Left ventricle myocardium superior (tissue), 1 donor: ENCODE measurements around the gene CD2BP2. TPM values are rescaled to one million over a fixed set of nuclear protein-coding genes. Genes with fewer than 3 reads are reported as not detected.
A peak's percentile ranks its signal among the peaks of the same experiment; 100 is the strongest.
"Not testable (repeated sequence)": the region's sequence is repeated elsewhere in the genome, so short reads cannot be mapped to it uniquely, and the experiment has no call there.

Experiments
- ATAC-seq: fragments of 200-7000 bp; cut with Tn5 transposase; one replicate; pipeline ENCODE4 v1.9.1; 2020; ENCODE audit warnings: mild to moderate bottlenecking, moderate library complexity
- DNase-seq: peaks from one replicate; pipeline ENCODE4 v3.0.0-alpha.2; 2020
- intact Hi-C: fragments of 100-400 bp; cut with micrococcal nuclease; formaldehyde crosslinking; loops from one replicate; pipeline ENCODE4 v1.11.0; 2022
- long read RNA-seq: library from polyadenylated mRNA; unstranded; transcript quantifications from one replicate; pipeline ENCODE4 v2.0.0, GENCODE V29; 2021
- total RNA-seq: library from RNA; stranded (reverse); fragmentation: NEBNext Ultra II Directional; extraction: Animal tissue kit (Norgen Biotek cat#: 25700); gene quantifications from one replicate; pipeline ENCODE4 v1.2.1, GENCODE V29; 2021
- donor health status: DM: no; HTN: yes; CAD: no; lungs with severe emphysema.

Gene CD2BP2
- total RNA-seq: 29.3 TPM
- long read RNA-seq, transcript CD2BP2-201 (7 exons, 3,421 nt): major isoform, 52 of 82 reads
- long read RNA-seq, partial matches to known transcripts: 10 of 82 reads
- long read RNA-seq, other reads (novel, unspliced or antisense): 19 of 82 reads

DNA sequence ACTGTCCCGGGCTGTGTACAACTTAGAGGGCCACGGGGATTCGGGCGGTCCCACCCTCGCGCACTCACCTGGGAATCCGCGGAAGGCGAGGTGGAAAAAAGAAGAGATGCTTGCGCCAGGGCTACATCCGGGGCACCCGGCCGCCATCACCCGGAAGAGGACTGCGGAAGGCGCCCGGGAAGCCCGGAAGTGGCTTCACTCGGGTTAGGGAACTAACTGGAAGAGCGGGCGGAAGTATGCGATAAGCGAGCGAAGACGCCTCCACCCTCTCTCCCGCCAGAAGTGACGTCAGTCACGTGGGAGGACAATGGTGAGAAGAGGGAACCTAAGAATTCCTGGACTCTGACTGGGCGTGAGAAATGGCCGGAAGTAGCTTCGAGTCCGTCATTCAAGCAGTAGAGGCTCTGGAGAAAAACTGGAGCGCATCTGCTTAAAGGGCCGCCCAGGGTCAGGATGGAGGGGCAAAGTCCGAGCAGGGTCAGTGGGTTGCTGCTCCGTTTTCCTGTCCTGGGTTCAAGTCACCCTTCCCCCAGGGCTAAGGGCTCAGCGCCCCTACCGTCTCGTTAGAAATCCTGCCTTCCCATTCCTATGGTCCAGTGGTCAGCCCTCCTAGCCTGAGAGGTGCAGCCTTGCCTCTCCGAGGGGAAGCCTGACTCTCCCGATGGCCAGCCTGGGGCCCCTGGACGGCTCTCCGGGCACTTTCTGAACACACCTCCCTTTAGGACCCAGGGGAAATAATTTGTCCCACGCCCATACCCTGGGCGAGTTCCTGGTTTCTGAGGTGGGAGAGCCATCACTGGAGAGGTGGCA is at the start of gene CD2BP2:
Gene CD2BP2 (minus strand): TSS at position 165 of the 810 bp plus-strand sequence. CDS start 627 bp downstream, outside the sequence.
- peak; percentile 95 for DNase-seq
- peak; percentile 90 for ATAC-seq
- intact Hi-C loops: no loop called here

DNA sequence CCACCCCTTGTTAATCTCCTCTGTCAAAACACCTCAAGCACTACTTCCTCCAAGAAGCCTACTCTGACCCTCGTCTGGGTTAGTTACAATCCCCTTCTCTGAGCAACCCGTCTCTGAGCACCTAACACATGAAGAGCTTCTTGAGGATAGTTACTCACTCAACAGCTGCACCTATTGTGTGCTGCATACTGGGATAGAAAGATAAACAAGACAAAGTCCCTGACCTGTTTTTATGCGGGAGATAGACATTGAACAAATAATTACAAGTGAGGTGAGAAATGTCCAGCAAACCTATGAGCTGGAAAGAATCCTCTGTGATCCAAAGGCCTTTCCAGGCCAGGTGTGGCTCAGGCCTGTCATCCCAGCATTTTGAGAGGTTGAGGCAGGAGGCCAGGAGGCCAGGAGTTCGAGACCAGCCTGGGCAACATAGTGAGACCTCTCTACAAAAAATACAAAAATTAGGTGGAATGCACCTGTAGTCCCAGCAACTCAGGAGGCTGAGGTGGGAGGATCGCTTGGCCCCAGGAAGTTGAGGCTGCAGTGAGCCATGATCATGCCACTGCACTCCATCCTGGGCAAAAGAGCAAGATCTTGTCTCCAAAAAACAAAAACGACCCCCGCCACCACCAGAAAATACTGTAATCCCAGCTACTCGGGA is 46.8 kb upstream of the CD2BP2 start:
- ATAC-seq: no peak
- intact Hi-C loops: no loop called here
- DNase-seq: no peak

- DNase-seq (no peak), ATAC-seq (no peak)
- intact Hi-C loops: no loop called here
These were observed 44.5 kb upstream of the CD2BP2 start for GRCh38 chr16:30399435-30400186.

DNA sequence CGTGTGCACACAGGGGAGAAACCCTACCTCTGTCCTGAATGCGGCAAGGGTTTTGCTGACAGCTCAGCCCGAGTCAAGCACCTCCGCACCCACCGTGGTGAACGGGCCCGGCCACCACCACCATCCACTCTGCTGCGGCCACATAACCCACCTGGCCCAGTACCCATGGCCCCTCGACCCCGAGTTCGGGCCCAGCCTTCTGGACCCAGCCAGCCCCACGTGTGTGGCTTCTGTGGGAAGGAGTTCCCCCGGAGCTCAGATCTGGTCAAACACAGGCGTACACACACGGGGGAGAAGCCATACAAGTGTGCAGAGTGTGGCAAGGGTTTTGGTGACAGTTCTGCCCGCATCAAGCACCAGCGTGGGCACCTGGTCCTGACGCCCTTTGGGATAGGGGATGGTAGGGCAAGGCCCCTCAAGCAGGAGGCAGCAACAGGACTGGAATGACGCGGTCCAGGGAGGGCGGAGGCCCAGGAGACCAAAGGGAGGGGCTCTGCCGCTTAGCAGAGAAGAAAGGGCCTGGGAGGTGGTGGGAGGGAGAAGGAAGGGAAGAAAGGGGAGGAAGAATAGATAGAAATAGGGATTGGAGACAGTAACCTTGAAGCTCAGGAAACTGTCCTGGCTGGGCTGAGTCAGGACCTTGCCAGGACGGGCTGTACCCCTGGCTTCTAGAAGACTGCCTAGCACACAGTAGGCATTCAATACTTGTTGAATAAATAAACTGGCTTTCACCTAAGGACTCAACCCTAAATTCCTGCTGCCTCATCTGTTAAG is 43.7 kb upstream of the CD2BP2 start:
- DNase-seq (no peak), ATAC-seq (no peak)
- intact Hi-C loops: no loop called here

GRCh38 chr16:30397776-30398660 is 42.9 kb upstream of the CD2BP2 start:
- ATAC-seq (no peak), DNase-seq (no peak)
- intact Hi-C loops: no loop called here

DNA sequence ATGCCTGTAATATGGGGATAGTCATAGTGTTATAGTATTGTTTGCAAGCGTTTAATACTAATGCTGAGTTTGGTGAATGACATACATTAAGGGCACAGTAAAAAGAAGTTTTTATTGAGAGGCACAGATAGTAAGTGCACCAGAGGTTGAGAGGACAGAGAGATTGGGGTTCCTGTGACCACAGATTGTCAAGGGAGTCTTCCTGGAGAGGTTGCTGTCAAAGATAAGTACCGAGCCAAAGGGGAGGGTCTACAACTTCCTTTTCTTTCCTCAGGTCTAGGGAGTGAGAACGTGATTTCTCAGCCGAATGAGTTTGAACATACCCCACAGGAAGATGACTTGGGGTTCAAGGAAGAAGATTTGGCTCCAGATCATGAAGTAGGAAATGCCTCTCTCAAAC is 41.9 kb upstream of the CD2BP2 start:
- ATAC-seq (no peak), DNase-seq (no peak)

GRCh38 chr16:30396627-30397026 is 41.5 kb upstream of the CD2BP2 start:
- ATAC-seq, intact Hi-C loops, DNase-seq: not testable (repeated sequence)

More for the DNA sequence above, 41.9 kb upstream of the CD2BP2 start:
- intact Hi-C loops: no loop called here

- ATAC-seq: no peak
- intact Hi-C loops: no loop called here
- DNase-seq: no peak
These were observed 41.0 kb upstream of the CD2BP2 start for GRCh38 chr16:30395992-30396585.

GRCh38 chr16:30395155-30395991 is 40.3 kb upstream of the CD2BP2 start, which contains the start of gene ZNF48:
Gene ZNF48 (plus strand): TSS chr16:30395420. CDS start chr16:30395795, 375 bp downstream.
- DNase-seq (peak; percentile 95), ATAC-seq (peak; percentile 97)
- intact Hi-C loops: no loop called here

GRCh38 chr16:30394592-30395154 is 39.6 kb upstream of the CD2BP2 start:
- peak; percentile 39 for ATAC-seq
- DNase-seq: no peak
- intact Hi-C loops: no loop called here

GRCh38 chr16:30383521-30383920 is 28.4 kb upstream of the CD2BP2 start:
- DNase-seq (peak; percentile 3), ATAC-seq (no peak)
- intact Hi-C loops: no loop called here

DNA sequence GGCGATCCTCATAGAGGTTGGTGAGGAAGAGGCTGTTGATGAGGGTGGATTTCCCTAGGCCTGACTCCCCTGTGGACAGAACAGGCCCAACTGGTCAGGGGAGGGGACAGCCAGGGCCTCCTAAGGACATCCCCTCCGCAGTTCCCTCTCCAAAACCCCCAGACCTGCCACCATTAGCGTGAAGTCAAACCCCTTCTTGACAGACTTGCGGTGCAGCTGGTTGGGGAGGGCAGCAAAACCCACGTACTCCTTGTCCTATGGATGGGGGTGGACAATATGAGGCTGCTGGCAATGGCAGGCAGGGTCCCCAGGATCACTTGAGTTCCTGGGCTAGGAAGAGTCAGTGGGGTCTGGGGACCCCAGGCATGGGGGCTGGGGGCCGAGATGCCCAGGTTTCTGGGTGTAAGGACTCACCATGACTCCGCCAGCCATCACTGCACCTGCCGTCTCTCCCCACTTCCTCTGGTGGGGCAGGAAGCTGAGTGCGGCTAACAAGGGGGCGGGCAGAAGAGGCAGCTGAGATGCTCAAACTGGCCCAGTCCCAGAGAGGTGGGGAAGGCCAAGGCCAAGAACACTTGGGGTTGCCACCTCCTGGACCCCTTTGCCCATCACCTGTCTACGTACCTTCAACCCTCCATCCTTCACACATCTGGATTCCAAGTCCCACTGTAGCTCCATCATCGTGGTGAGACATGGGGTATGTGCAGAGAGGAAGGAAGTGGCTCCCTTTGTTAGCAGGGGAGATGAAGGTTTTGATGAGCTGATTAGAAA is 27.2 kb upstream of the CD2BP2 start, which contains the start of gene SEPTIN1:
Gene SEPTIN1 (minus strand): TSS at position 451 of the 771 bp plus-strand sequence. CDS start 19 bp downstream, at position 432.
- ATAC-seq (no peak), DNase-seq (peak; percentile 36)
- intact Hi-C loops: no loop called here

GRCh38 chr16:30381291-30382041 is 26.4 kb upstream of the CD2BP2 start:
- no peak for ATAC-seq
- intact Hi-C loops: no loop called here
- peak; percentile 29 for DNase-seq

- peak; percentile 29 for DNase-seq
- intact Hi-C loops: no loop called here
- ATAC-seq: no peak
These were observed 25.7 kb upstream of the CD2BP2 start for GRCh38 chr16:30380803-30381208.
